GM18511 (cell line): Measurements from ENCODE around the gene CDK15.

Experiments
- ATAC-seq: cut with Tn5 transposase; IDR thresholded peaks from one replicate; pipeline ENCODE4 v1.9.1; 2021; ENCODE audit warnings: mild to moderate bottlenecking, moderate library complexity; ENCODE audit not compliant: unreplicated experiment

The CDK15 gene

GRCh38 chr2:201932511-201932910 lies 126.2 kb downstream of the CDK15 start:
- ATAC-seq = no peak

GRCh38 chr2:201933792-201934237 lies 127.5 kb downstream of the CDK15 start:
- no peak for ATAC-seq

DNA sequence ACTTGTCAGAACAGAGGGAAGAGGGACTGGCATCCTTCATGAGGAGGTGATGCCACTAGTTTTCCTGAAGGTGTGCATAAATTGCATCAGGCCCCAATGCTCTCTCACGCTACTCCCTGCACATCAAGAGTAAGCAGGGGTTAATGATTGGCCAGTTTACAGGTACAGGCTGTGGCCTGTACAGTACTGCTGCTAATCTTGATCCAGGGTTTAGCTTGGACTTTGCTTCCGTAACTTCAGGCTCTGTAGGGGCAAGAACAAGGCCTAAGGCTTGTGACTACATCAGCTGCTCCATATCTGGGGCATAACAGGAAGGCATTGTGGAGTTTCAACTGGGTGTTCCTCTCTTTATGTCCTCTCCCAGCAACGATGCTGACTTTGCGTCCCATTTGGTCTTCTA lies 130.5 kb downstream of the CDK15 start:
- no peak for ATAC-seq

- no peak for ATAC-seq
These were observed 131.0 kb downstream of the CDK15 start for GRCh38 chr2:201937343-201937742.

DNA sequence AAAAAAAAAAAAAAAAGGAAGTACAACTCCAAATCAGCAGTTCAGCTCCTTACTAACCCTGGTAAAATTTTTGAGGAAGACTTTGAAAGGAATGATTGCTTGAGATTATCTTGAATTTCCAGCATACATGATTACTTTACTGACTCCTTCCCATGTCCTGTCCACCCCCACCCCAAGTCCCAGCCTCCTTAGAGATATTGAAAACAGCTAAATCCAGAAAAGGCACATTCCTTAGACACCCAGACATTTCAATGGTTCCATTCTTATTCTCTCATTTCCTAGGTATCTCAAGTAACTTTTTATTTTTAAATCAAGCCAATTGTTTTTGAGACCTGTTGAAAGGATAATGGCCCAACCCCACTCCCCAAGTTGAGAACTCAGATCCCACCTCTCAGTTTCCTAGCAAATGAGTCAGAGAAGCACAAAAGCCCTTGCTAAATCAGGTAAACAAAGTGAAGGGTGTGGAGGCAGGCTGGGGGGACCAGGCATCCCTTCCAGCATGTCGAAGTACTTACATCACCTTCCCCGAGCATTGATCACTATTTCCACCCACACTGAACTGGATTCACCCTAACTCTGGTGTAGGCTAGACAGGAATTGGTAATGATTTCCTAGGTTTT lies 131.9 kb downstream of the CDK15 start:
- ATAC-seq = no peak

DNA sequence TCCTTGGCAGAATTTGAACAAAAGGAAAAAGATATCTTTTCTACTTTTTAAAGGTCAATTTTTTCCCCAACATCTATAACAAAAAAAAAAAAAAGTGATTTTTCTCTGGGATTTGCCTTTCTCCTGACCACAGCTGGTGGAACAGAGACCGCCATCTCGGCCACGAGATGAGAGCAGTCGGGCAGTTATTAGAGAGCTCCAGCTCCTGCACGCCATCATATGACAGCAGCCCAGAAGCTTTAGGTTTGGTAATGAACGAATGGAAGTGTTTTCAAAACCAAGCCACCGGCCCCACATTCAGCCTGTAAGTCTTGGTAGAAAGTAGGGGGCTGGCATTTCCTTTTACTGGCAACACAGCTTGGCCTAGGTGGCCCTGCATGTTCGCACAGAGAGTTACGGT lies 132.4 kb downstream of the CDK15 start:
- ATAC-seq = no peak

- ATAC-seq = no peak
These were observed 133.2 kb downstream of the CDK15 start for GRCh38 chr2:201939453-201939941.

DNA sequence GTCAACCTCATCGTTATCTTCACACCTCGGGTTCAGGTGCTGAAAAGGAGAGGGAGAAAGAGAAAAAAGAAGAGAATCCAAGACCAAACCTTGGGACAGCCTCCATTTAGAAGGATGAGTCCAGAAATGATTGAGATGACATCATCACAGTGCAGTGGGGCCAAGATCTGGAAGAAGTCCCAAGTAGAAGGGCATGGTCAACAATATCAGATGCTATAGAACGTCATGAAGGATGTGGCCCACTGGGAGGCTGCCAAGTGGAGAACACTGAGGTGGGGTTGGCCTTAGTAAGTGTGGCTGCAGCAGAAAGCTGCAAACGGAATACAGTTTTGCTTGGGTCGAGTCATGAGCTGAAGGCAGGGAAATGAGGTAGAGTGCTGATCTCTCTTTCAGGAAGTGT lies 136.2 kb downstream of the CDK15 start:
- ATAC-seq = no peak
